Trophoblast cell (in vitro differentiated cells and primary cell): ENCODE results near the gene VIPR1.

Experiments used
- DNase-seq, 2 donors: peaks; one replicate each; pipeline ENCODE4 v3.0.0-alpha.2; 2016
- H2AFZ ChIP-seq: 2 replicates; pipeline ENCODE4 v1.6.1; 2013; ENCODE audit warnings: low read length, moderate library complexity, mild to moderate bottlenecking; ENCODE audit not compliant: insufficient read depth, poor library complexity
- H2AK5ac ChIP-seq: 2 replicates; pipeline ENCODE4 v1.6.1; 2013; ENCODE audit warnings: mild to moderate bottlenecking, low read length
- H2BK120ac ChIP-seq: 2 replicates; pipeline ENCODE4 v1.6.1; 2013; ENCODE audit warnings: low read length, mild to moderate bottlenecking, moderate library complexity; ENCODE audit not compliant: insufficient read depth, poor library complexity
- H2BK12ac ChIP-seq: 2 replicates; pipeline ENCODE4 v1.6.1; 2013; ENCODE audit warnings: mild to moderate bottlenecking, low read length, moderate library complexity
- H2BK5ac ChIP-seq: 2 replicates; pipeline ENCODE4 v1.6.1; 2013; ENCODE audit warnings: low read length, low read depth, moderate library complexity, mild to moderate bottlenecking; ENCODE audit not compliant: poor library complexity
- H3K14ac ChIP-seq: 2 replicates; pipeline ENCODE4 v1.6.1; 2013; ENCODE audit warnings: mild to moderate bottlenecking, low read length
- H3K18ac ChIP-seq: 2 replicates; pipeline ENCODE4 v1.6.1; 2013; ENCODE audit warnings: mild to moderate bottlenecking, low read length
- H3K23ac ChIP-seq: 2 replicates; pipeline ENCODE4 v1.6.1; 2013; ENCODE audit warnings: low read length
- H3K27ac ChIP-seq: 2 replicates; pipeline ENCODE4 v1.5.1; 2013; ENCODE audit warnings: low read depth, mild to moderate bottlenecking, inconsistent platforms, low read length, moderate library complexity
- H3K27me3 ChIP-seq: 2 replicates; pipeline ENCODE4 v1.6.1; 2013; ENCODE audit warnings: inconsistent platforms, mild to moderate bottlenecking, low read length, moderate library complexity; ENCODE audit not compliant: insufficient read depth
- H3K36me3 ChIP-seq, 2 experiments: 1 replicate in 1 of 2; 2 replicates in 1 of 2; pipeline ENCODE4 v1.6.1; 2013; ENCODE audit warnings: low read length in 2 of 2, mild to moderate bottlenecking in 2 of 2, moderate library complexity in 1 of 2; ENCODE audit not compliant: insufficient read depth in 2 of 2, control insufficient read depth in 1 of 2
- H3K4ac ChIP-seq: 2 replicates; pipeline ENCODE4 v1.6.1; 2013; ENCODE audit warnings: low read depth, mild to moderate bottlenecking, low read length, moderate library complexity
- H3K4me1 ChIP-seq, 2 experiments: 1 replicate in 1 of 2; 2 replicates in 1 of 2; pipeline ENCODE4 v1.6.1; 2013; ENCODE audit warnings: low read length in 2 of 2, mild to moderate bottlenecking in 2 of 2, moderate library complexity in 1 of 2; ENCODE audit not compliant: insufficient read depth in 2 of 2, control insufficient read depth in 1 of 2
- H3K4me2 ChIP-seq: 2 replicates; pipeline ENCODE4 v1.6.1; 2013; ENCODE audit warnings: inconsistent platforms, mild to moderate bottlenecking, low read length, moderate library complexity
- H3K4me3 ChIP-seq: 2 replicates; pipeline ENCODE4 v1.5.1; 2013; ENCODE audit warnings: mild to moderate bottlenecking, low read depth, low read length, inconsistent platforms
- H3K79me1 ChIP-seq: one replicate; pipeline ENCODE4 v1.6.1; 2013; ENCODE audit warnings: low read length
- H3K79me2 ChIP-seq: 2 replicates; pipeline ENCODE4 v1.6.1; 2013; ENCODE audit warnings: low read length, mild to moderate bottlenecking; ENCODE audit not compliant: control insufficient read depth, insufficient read depth, poor library complexity
- H3K9ac ChIP-seq: 2 replicates; pipeline ENCODE4 v1.6.1; 2013; ENCODE audit warnings: mild to moderate bottlenecking, low read length
- H3K9me3 ChIP-seq: 2 replicates; pipeline ENCODE4 v1.6.1; 2013; ENCODE audit warnings: low read depth, mild to moderate bottlenecking, control low read depth, inconsistent platforms, low read length; ENCODE audit not compliant: insufficient read depth
- H4K12ac ChIP-seq: 2 replicates; pipeline ENCODE4 v1.6.1; 2013; ENCODE audit warnings: low read depth, mild to moderate bottlenecking, low read length, moderate library complexity
- H4K8ac ChIP-seq: 2 replicates; pipeline ENCODE4 v1.6.1; 2013; ENCODE audit warnings: low read depth, mild to moderate bottlenecking, low read length, moderate library complexity
- H4K91ac ChIP-seq: one replicate; pipeline ENCODE4 v1.6.1; 2013; ENCODE audit warnings: low read depth, mild to moderate bottlenecking, low read length, moderate library complexity
- WGBS: extraction: QIAGEN DNeasy Blood & Tissue Kit; methylation state at CpG from one replicate; pipeline ENCODE4 v1.1.7; 2013; ENCODE audit warnings: missing lambda C conversion rate; ENCODE audit not compliant: insufficient read length, insufficient coverage; ENCODE audit errors: extremely low coverage; 5-methylcytosine and 5-hydroxymethylcytosine counted together

Gene VIPR1

DNA sequence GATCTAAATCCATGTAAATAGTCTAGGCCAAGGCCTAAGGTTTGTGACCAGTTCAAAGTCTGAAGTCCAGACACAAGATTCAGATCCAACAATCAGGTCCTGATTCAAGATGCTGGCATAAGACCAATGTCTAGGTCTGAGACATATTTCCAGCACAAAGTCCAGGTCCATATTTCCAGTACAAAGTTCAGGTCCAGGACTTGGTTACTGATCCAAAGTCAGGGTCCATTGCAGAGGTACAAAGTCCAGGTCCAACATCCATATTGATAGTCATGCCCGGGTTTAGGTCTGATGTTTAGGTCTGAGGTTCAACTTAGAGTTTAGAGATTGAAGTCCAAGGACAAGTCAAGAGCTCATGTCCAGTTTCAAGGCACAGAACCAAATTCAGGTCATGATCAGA lies 39.4 kb upstream of the VIPR1 start:
- Histone ChIP-seq H2AK5ac (no peak overlapping the region), H3K27me3 (no peaks in the 10 kb centered on the region), H2BK12ac (no peak overlapping the region), H4K91ac (no peak overlapping the region), H3K27ac (no peak overlapping the region), H3K9me3 (no peaks in the 10 kb centered on the region), H3K79me2 (no peaks in the 10 kb centered on the region), H3K36me3 (no peaks in the 10 kb centered on the region), H4K8ac (no peak overlapping the region), H2BK120ac (no peak overlapping the region), H3K4me3 (no peak overlapping the region), H3K4me1 (no peaks in the 10 kb centered on the region), H4K12ac (no peak overlapping the region), H3K9ac (no peak overlapping the region), H2BK5ac (no peak overlapping the region), H3K4ac (no peak overlapping the region), H2AFZ (no peak overlapping the region), H3K79me1 (no peaks in the 10 kb centered on the region), H3K23ac (no peak overlapping the region), H3K18ac (no peak overlapping the region), H3K4me2 (no peak overlapping the region), H3K14ac (no peak overlapping the region)
- no peak for DNase-seq
- no CpG with 5 or more reads among the region's 1 CpG for WGBS

GRCh38 chr3:42468111-42468510 lies 34.3 kb upstream of the VIPR1 start:
- H3K9ac ChIP-seq, result no peak overlapping the region
- no peak overlapping the region for H2BK12ac ChIP-seq
- no peaks in the 10 kb centered on the region for H3K9me3 ChIP-seq
- H2AK5ac ChIP-seq, result no peak overlapping the region
- no peak overlapping the region for H4K8ac ChIP-seq
- H3K18ac ChIP-seq, result no peak overlapping the region
- no peaks in the 10 kb centered on the region for H3K79me2 ChIP-seq
- no peak overlapping the region for H3K14ac ChIP-seq
- H3K27ac ChIP-seq, result no peak overlapping the region
- H3K27me3 ChIP-seq, result no peaks in the 10 kb centered on the region
- no peak overlapping the region for H2AFZ ChIP-seq
- H2BK5ac ChIP-seq, result no peak overlapping the region
- no peak overlapping the region for H3K23ac ChIP-seq
- peaks cover 3% of the 10 kb centered on the region for H3K79me1 ChIP-seq
- no peak overlapping the region for H3K4me3 ChIP-seq
- no peak overlapping the region for H2BK120ac ChIP-seq
- DNase-seq, result no peak
- H4K12ac ChIP-seq, result no peak overlapping the region
- H4K91ac ChIP-seq, result no peak overlapping the region
- no CpG with 5 or more reads among the region's 3 CpGs for WGBS
- H3K4ac ChIP-seq, result no peak overlapping the region
- H3K4me1 ChIP-seq, result peaks cover 7% of the 10 kb centered on the region in 2 experiments
- H3K36me3 ChIP-seq, result no peaks in the 10 kb centered on the region
- H3K4me2 ChIP-seq, result no peak overlapping the region

- DNase-seq, result peak in 1 of 2 donors; percentile 12
- Histone ChIP-seq H3K23ac (no peak overlapping the region), H3K27me3 (no peaks in the 10 kb centered on the region), H2BK5ac (peak overlapping the region; percentile 24), H2AK5ac (no peak overlapping the region), H3K9ac (no peak overlapping the region), H3K36me3 (no peaks in the 10 kb centered on the region), H3K9me3 (no peaks in the 10 kb centered on the region), H3K4me1 (peaks cover 26 to 28% of the 10 kb centered on the region in 2 experiments), H3K79me2 (peaks cover 2% of the 10 kb centered on the region), H2BK120ac (no peak overlapping the region), H3K27ac (peak overlapping the region; percentile 62), H2AFZ (no peak overlapping the region), H4K8ac (no peak overlapping the region), H4K12ac (no peak overlapping the region), H2BK12ac (no peak overlapping the region), H3K4ac (no peak overlapping the region), H3K14ac (no peak overlapping the region), H3K4me2 (no peak overlapping the region), H4K91ac (peak overlapping the region; percentile 95), H3K18ac (no peak overlapping the region), H3K4me3 (no peak overlapping the region), H3K79me1 (peaks cover 23% of the 10 kb centered on the region)
- no CpG with 5 or more reads among the region's 2 CpGs for WGBS
These were observed 29.9 kb upstream of the VIPR1 start for GRCh38 chr3:42472555-42472954.

DNA sequence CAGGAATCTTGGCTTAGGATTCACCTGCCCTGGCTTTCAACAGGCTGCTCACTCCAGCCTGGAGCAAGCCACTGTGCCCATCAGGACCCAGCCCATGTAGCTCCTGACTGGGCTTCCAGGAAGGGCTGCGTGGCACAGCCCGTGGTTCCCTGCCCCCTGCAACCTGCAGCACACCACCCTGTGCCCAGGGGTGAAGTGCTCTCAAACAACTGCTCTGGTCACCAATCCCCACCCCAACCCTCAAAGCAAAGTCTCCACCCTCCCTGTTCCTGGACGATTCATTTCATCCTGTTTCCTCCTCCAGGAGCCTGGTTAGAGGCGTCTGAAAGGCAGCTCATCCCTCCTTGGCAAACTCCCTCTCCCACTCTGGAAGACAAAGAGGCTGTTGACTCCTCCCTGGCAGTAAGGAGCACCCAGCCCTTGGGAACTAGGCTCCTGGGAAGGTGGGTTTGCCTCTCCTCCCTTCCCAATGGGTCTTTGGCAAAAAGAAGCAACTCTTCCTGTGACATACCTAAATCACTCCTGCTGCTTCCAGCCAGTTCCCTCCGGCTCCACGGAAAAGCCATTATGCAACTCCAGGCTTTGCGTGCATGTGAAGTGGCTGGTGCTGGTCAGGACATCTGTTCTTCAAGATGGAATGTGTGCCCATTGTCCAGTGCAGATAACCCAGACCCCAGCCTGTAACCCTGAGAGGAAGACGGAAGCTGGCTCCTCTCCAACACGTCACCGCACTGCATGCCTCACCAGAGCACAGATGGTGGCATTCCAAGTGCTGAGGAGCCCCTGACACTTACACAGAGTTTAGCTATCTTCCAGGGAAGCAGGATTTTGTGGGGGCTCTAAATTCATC lies 29.1 kb upstream of the VIPR1 start:
- peak overlapping the region; percentile 11 for H4K12ac ChIP-seq
- H3K9me3 ChIP-seq, result no peaks in the 10 kb centered on the region
- DNase-seq, result peak; percentile 30 to 54
- peaks cover 26 to 28% of the 10 kb centered on the region in 2 experiments for H3K4me1 ChIP-seq
- no peak overlapping the region for H3K23ac ChIP-seq
- H3K18ac ChIP-seq, result peak overlapping the region; percentile 35
- H3K14ac ChIP-seq, result peak overlapping the region; percentile 79
- peak overlapping the region; percentile 27 for H2AK5ac ChIP-seq
- peak overlapping the region; percentile 95 for H4K91ac ChIP-seq
- peaks cover 2% of the 10 kb centered on the region for H3K79me2 ChIP-seq
- H2BK12ac ChIP-seq, result peak overlapping the region; percentile 66
- peak overlapping the region; percentile 79 for H2BK120ac ChIP-seq
- no peak overlapping the region for H3K4me3 ChIP-seq
- H3K79me1 ChIP-seq, result peaks cover 28% of the 10 kb centered on the region
- H3K4ac ChIP-seq, result peak overlapping the region; percentile 17
- H2AFZ ChIP-seq, result peak overlapping the region; percentile 26
- H3K9ac ChIP-seq, result no peak overlapping the region
- H3K36me3 ChIP-seq, result no peaks in the 10 kb centered on the region
- no peak overlapping the region for H3K4me2 ChIP-seq
- WGBS, result no CpG with 5 or more reads among the region's 10 CpGs
- peak overlapping the region; percentile 47 for H2BK5ac ChIP-seq
- H3K27ac ChIP-seq, result peak overlapping the region; percentile 62
- no peaks in the 10 kb centered on the region for H3K27me3 ChIP-seq
- H4K8ac ChIP-seq, result peak overlapping the region; percentile 51
